Right ventricle myocardium superior (tissue), 1 donor: Measurements from ENCODE around the gene RRP8. TPM values are rescaled to one million over a fixed set of nuclear protein-coding genes. Genes with fewer than 3 reads are reported as not detected.
A peak's percentile ranks its signal among the peaks of the same experiment; 100 is the strongest.

Source experiments
- ATAC-seq: fragments of 200-7000 bp; cut with Tn5 transposase; one replicate; pipeline ENCODE4 v1.9.1; 2020; ENCODE audit warnings: mild to moderate bottlenecking; ENCODE audit not compliant: poor library complexity
- DNase-seq: peaks from one replicate; pipeline ENCODE4 v3.0.0-alpha.2; 2020
- intact Hi-C: fragments of 100-400 bp; cut with DNase I; formaldehyde crosslinking; loops from one replicate; pipeline ENCODE4 v1.11.2; 2022
- total RNA-seq: library from RNA; stranded (reverse); fragmentation: NEBNext Ultra II Directional; extraction: Animal tissue kit (Norgen Biotek cat#: 25700); gene quantifications from one replicate; pipeline ENCODE4 v1.2.1, GENCODE V29; 2021
- donor health status: DM: no; HTN: yes; CAD: no; lungs with severe emphysema.

Gene RRP8
- total RNA-seq, 1 donor from 2014 or later = 19.8 TPM

DNA sequence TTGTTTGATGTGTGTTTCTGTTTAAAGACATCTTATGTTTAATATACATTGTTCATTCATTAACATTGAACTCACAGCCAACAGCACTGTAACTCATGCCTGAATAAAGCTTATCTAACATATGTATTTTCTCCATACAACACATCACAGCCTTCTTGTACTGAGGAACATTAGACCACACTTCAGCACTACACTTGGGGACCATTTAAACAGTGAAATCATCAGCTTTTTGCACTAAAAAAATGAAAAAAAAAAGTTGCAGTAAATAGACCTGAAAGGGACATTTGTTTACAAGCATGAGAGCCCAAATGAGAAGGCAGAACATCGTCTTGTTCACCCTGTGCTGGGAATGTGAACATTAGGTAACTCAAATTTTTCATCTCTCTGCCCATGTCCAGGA, 31.1 kb upstream of the RRP8 start:
- DNase-seq (no peak), ATAC-seq (no peak)
- intact Hi-C loops = no loop called here

DNA sequence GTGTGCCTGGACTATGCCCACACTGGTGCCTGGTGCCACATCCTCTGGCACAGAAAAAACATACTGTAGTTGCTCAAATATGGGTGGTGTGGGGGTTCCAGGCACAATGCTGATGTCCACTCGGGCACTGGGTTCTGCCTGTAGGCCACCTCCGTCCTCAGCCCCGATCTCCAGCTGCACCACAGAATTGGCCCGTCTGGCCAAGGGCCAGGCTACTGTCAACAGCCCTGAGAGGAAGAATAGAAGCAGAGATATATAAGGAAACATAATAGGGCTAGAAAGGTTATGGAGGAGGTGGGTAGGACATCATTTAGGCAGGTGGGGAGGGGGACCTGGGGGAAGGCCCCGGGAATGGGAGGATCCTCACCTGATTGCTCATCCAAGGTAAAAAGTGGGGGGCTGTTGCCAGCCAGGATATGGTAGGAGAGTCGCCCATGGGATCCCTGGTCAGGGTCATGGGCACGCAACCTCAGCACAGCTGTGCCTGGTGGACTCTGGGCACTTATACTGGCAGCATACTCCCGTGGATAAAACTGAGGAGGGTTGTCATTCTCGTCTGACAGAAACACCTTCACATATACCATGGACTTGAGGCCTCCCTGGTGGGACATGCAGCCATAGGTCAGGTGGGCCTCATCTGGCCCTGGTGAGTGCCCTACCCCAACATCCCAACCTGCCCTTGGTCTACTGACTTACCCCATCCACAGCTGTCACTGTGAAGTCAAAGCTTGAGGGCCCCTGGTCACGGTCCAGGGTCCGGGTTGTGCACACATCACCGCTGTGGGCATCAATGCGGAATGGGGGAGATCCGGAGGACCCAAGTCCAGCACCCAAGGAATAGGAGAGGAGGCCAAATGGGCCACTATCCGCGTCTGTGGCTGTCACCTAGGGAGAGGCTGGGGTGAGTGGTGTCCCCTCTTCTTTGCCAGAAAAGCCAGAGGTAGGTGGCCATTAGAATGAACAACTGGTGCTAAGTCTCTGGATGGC, 30.3 kb upstream of the RRP8 start:
- intact Hi-C loops = no loop called here
- peak; percentile 67 for ATAC-seq
- peak; percentile 84 for DNase-seq

DNA sequence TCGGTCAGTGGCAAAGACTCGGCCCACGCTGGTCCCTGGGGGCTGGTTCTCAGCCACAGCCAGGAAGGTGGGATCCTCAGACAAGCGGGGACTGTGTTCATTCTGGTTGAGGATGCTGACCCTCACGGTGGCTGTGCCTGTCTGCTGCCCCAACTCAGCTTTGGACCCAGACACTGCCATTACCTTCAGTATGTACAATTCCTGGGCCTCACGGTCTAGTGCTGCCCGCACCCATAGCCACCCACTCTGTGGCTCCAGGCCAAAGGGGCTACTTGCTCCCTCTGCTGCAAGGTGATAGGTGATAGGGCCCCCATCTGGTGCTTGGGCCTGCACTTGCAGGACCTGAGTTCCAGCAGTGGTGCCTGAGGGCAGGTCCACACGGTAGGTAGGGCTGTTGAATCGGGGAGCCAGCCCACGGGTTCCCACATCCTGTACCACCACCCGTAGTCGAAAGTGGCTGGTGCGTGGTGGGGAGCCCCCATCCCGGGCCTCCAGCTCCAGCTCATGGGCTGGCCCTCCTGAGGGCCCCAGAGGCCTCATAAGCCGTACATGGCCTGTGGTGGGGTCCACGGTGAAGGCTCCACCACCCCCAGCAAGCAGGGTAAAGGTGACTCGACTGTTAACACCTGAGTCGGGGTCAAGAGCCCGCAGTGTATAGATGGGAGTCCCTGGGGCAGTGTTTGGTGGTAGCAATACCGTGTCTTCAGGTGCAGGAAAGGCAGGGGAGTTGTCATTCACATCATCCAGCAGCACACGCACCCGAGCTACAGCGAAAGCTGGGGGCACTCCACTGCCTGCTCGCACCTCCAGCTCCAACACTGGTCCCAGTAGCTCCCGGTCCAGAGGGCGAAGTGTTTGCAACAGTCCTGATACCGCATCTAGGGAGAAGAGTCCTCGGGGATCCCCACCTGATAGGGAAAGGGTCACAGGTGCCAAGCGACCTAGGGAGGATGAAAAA, 29.0 kb upstream of the RRP8 start:
- DNase-seq (no peak), ATAC-seq (no peak)
- intact Hi-C loops = no loop called here

- intact Hi-C loops = no loop called here
- DNase-seq (no peak), ATAC-seq (no peak)
Observed at GRCh38 chr11:6631361-6631890, 28.0 kb upstream of the RRP8 start.

GRCh38 chr11:6630632-6631291, 27.3 kb upstream of the RRP8 start:
- ATAC-seq (no peak), DNase-seq (no peak)
- intact Hi-C loops = no loop called here

DNA sequence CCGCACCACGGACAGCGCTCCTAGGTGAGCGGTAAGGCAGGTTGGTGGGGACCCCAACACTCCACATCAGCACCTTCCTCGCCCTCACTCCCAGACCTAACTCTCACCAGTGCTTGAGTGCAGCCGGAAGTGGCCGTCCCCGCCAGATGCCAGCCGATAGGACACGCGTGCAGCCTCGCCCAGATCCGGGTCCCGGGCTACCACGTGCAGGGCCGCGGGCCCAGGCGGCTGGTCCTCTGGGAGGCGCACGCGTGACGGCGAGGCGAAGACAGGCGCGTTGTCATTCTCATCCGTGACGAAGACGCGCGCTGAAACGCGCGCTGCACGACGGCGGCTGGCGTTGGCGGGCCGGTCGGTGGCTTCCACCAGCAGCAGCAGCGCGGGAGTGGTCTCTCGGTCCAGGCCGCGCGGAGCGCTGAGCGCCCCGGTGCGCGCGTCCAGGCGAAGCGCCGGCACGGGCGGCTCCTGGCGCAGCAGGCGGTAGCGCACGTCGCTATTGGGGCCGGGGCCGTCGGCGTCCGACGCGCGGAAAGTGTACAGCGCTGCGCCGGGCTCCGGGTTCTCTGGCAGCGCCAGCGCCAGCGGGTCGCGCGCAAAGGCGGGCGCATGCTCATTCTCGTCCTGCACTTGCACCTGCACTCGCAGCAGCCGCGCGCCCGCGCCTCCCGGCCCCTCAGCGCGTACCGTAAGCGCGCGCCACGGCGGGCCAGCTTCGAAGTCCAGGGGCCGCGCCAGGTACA, 26.6 kb upstream of the RRP8 start:
- ATAC-seq (no peak), DNase-seq (no peak)
- intact Hi-C loops = no loop called here

DNA sequence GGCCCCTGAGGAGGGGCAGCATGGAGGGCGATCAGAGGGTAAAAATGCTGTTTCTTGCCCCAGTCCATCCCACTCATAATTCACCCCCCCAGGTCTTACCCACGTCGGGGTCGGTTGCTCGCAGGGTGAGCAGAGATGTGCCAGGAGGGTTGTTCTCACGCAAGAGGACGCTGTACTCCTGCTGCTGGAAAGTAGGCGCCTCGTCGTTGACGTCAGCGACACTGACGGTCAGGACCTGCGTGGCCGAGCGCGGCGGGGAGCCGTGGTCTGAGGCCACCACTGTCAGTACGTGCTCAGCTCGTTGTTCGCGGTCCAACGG, 26.1 kb upstream of the RRP8 start:
- intact Hi-C loops = no loop called here
- ATAC-seq = no peak
- DNase-seq = no peak

DNA sequence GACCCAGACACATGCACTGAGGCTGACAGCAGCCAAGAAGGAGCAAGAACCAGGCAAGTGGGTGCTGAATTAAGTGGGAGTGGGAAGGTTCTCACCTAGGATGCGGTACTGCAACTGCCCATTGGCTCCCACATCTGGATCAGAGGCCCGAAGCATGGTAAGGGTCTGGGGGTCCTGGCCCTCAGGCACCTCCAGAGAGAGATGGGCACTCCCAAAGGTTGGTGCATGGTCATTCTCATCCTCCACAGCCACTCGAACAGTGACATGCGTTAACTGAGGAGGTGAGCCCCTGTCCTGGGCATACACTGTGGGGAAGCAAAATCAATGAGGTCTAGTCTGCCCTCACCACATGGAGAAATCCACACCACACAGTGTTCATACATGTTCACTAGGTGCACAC, 25.1 kb upstream of the RRP8 start:
- no peak for ATAC-seq
- intact Hi-C loops = no loop called here
- DNase-seq = no peak

GRCh38 chr11:6627762-6628241, 24.4 kb upstream of the RRP8 start:
- no peak for DNase-seq
- intact Hi-C loops = no loop called here
- ATAC-seq = no peak

DNA sequence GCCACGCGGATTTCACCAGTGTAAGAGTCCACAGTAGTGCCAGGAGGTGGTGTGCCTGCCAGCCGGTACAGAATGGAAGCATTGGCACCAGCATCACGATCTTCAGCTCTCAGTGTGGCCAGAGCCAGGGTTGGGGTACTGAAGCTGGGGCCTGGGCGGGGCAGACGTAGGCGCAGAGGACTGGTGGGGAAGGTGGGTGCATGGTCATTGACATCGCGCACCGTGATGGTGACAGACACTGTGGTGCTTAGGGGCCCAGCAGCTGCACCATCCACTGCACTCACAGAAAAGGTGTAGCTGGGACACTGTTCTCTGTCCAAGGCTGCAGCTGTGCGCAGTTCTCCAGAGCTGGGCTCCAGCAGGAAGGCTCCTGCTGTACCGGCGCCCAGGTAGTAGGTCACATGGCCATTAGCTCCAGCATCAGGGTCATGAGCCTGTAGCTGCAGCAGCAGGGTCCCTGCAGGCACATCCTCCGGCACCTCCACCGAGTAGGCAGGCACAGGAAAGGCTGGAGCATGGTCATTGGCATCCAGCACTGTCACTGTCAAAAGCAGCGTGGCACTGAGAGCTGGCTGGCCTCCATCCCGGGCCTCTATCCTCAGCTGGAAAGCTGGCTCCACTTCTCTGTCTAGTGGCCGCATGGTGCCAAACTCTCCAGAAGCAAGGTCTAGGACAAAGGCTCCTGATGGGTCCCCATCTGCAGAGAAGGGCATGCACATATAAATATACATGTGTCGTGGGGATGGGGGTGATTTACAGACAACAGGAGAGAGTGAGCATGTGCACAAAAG, 23.8 kb upstream of the RRP8 start:
- intact Hi-C loops = no loop called here
- peak; percentile 79 for DNase-seq
- peak; percentile 84 for ATAC-seq

- DNase-seq (no peak), ATAC-seq (no peak)
- intact Hi-C loops = no loop called here
Observed at GRCh38 chr11:6625832-6626420, 22.5 kb upstream of the RRP8 start.

- intact Hi-C loops = no loop called here
- DNase-seq = no peak
- ATAC-seq = no peak
Observed at GRCh38 chr11:6625156-6625831, 21.9 kb upstream of the RRP8 start.

- DNase-seq (no peak), ATAC-seq (no peak)
- intact Hi-C loops = no loop called here
Observed at GRCh38 chr11:6623391-6624363, 20.3 kb upstream of the RRP8 start.

DNA sequence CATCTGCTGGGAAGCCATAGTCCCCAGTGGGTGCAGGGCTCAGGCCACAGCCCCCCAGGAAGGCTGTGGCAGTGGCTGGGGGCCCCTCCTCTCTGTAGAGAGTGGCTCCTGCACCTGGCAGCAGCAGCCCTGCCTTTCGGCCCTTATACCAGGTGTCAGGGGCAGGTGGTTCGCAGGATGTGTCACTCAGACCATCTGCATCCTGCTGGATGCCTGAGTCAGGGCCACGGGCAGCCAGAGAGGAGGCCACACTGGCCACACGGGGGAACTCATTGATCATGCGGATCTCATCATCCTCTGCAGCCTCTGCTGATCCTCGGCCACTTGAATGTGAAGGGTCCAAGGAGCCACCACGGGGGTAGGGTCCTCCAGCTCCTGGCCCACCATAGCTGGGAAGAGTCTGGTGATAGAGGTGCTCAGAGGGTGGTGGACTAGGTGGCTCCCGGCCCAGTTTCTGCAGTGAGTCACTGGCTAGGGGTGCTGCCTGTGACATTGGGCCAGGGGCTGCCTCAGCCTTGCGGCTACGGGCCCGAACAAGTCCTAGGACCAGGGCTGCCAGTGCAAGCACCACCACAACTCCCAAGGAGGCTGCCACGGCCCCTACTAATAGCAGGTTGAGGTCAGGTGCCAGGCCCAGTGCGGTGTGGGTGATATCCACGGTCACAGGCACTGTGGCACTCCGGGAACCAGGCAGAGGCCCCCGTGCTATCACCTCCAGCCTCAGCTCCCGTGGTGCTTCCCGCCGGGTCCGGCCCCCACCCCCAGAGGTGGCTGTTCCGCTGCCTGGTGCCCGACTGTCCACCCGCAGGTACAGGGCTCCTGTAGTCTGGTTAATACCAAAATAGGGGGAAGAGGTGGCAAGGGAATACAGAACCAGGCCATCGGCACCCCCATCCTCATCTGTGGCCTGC, 19.1 kb upstream of the RRP8 start:
- intact Hi-C loops = no loop called here

More for the DNA sequence above, 19.1 kb upstream of the RRP8 start:
- DNase-seq (no peak), ATAC-seq (no peak)
